HG02885 (cell line): ENCODE measurements around the gene M1AP.

Experiments used
- ATAC-seq: cut with Tn5 transposase; IDR thresholded peaks from one replicate; pipeline ENCODE4 v1.9.1; 2021; ENCODE audit warnings: mild to moderate bottlenecking; ENCODE audit not compliant: unreplicated experiment, poor library complexity

M1AP gene, protein sequence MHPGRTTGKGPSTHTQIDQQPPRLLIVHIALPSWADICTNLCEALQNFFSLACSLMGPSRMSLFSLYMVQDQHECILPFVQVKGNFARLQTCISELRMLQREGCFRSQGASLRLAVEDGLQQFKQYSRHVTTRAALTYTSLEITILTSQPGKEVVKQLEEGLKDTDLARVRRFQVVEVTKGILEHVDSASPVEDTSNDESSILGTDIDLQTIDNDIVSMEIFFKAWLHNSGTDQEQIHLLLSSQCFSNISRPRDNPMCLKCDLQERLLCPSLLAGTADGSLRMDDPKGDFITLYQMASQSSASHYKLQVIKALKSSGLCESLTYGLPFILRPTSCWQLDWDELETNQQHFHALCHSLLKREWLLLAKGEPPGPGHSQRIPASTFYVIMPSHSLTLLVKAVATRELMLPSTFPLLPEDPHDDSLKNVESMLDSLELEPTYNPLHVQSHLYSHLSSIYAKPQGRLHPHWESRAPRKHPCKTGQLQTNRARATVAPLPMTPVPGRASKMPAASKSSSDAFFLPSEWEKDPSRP

DNA sequence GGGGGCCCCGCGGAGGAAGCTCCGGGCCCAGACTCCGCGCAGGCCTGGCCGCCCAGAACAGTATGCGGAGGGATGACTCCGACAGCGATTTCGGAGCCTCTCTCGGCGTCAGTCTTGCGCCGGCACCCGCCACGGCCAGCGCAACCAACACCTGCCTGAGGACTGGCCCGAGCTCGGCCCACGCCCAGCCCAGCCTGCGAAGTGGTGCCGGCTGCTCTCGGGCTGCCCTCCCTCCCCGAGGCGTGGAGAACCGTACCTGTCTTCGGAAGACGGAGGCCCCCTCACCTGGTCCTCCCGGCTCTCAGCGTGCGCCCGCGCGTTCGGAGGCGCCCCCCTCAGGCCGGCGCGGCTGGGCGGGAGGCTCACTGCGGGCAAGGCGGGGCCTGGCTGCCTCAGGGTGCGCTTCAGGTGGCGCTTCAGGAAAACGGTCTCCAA lies at the start of gene M1AP:
Gene M1AP, minus strand, starts transcription at position 322 of the 435 bp plus-strand sequence. CDS start 8,055 bp downstream, outside the sequence.
- ATAC-seq = no peak

DNA sequence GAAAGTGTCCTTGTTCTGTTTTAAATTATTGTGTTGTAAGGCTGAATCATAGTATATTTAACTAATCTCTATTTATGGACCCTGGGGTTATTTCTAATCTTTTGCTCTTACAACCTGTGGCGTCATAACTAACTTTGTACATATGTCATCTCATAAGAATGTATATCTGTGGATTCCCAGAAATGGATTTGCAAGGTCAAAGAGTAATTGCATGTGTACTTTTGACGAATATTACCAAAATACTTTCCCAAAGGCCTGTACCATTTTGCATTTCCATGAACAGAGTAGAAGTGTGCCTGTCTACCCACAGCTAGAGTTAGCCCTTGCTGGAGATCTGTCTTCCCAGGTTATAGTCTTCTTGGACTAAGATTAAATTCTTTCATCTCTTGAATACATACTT lies 48.7 kb upstream of the M1AP start:
- ATAC-seq = no peak

DNA sequence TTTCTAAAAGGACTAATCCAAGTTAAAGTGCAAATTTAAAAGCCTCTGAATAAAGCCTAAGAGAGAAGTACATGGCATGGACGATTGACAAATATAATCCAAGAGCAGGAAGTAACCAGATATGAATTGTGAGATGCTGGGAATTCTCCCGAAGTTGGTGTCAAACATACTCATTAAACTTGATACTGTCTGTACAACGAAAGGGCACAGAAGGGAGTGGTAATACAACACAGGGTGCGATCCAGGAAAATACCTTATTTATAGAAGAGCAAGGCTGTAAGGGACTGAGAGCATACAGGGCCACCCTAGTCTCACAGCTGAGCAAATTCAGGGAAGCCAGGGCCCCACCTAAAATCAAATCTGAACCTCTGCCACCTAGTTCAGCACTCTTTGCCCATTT lies 47.5 kb upstream of the M1AP start:
- no peak for ATAC-seq

DNA sequence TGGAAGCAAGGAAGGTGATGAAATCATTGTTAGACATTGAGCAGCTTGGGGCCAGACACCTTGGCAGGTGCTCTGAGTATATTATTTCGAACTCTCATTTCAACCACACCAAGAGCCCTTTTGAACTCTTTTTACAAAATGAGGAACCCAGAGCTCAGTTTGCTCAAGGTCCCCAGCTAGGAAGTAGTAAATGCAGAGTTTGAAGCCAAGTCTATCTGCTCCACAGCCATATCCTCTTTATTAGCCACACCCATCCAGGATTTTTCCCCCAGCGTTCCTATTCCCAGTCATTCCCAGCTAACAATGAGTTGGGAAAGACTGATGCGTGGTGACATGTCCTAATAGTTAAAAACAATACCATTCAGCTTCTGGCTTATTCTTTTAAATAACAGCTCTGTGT lies 46.2 kb upstream of the M1AP start:
- ATAC-seq = no peak

DNA sequence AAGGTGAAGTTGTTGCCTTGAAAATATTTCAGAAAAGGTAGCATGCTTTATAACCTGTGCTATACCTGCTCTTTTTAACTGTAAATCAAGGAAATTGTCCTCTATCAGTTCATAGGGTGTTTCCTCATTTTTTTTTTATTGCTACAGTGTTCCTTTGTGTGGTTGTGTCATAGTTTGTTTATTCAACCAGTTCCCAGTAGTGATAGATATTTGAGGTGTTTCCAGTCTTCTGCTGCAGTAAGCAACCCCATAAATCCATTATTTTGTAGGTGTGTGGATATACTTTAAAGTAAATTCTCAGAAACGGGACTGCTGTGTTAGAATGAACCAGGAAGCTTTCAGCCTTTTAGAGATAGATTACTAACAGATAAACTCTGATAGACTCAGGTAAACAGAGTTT lies 45.5 kb upstream of the M1AP start:
- no peak for ATAC-seq

DNA sequence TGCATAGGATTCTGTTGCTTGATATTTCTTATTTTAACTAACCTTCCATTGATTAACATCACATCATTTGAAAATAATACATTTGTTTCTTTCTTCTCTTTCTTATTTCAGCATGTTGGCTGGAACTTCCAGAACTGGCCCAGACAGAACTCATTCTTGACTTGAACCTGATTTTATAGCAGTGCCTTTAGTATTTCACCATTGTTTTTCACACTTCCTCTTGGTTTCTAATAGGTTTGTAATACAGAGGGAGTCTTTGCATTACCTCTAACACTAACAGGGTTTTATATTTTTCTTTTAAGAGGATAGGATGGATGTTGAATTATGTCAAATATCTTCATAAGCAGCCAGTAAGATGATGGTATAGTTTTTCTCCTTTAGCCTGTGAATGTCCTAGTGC lies 45.1 kb upstream of the M1AP start:
- no peak for ATAC-seq

DNA sequence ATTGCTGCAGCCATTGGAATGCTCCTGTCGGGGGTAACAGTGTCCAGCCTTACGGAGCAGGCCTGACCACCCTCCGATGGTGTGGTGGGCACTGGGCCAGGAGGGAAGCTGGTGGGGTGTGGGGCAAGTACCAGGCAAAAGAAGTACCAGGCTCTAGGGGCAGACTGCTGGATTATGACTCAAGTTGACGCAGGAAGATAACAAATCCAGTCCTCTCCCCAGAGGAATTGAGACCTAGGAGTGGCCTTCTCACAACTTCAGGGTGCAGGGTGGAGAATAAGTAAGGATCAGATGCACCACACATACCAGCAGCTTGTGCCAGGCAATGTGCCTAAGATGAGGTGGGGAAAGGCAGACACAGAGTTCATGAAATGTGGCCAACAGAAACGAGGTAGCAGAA lies 43.8 kb upstream of the M1AP start:
- no peak for ATAC-seq

DNA sequence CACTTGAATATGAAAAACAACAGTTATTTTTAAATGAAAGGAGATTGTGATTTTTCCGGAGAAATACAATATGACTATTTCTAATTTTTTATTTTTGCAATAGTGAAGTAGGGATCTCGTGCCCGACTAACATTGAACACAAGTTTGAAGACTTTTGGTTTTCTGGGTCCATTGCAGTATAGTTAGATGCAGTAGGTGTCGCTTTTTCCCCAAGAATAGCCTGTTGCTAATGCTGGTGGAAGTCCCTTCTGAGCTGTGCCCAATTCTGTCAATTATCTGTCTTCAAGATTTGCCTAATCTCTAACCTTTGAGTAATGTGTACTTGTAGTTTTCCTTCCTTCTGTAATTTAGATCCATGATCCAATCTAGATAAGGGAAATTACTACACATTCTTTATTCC lies 42.4 kb upstream of the M1AP start:
- peak; percentile 81 for ATAC-seq

DNA sequence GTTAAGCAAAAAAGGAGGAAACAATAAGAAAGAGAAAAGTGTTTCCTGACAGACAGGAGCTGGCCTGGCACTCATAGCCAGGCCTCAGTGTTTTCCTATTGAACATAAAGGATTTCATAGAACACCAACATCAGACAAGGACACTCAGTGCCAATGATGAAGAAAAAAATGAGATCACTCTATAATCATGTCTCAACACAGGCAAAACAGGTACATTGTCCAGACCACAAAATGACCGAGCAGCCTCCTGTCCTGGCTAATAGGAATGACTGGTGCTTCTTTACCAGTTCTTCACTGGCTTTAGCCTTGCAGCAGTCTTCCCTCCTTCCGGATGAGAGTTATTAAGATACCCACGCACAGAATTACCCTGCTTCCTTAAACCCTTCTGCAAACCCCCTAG lies 41.5 kb upstream of the M1AP start:
- no peak for ATAC-seq

DNA sequence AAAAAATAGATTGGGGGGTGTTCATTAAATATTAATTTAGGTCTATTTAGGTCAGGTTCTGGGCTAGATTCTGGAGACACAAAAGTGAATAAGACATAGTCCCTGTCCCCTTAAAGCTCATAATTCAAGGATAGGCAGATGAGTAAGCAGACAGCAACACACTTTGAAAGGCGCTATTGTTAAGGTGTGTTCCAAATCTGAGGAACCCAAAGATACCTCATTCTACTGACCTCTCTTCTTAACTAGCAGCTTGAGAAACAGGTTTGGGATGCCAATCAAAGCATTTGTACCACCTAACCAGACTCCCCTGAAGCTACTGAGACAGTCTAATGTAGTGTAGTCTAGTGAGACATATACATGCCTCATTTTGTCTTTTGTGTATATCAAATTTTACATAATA lies 40.8 kb upstream of the M1AP start:
- no peak for ATAC-seq

DNA sequence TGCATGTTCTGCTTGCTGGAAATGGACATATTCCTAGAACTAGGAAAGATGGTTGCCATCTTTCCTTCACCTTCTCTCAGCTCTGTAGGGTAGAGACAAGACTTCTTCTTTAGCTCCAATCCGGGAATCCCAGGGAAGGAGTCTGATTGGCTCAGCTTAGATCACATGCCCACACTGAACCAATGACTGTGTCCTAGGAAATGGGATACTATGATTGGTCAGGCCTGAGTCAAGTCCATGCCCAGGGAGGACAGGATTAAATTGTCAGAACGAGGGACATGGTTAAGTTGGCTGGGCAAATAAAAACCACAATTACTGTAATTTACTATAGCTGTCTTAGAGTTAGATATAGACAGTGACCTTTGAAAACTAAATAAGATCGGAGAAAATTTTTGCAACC lies 37.3 kb upstream of the M1AP start:
- no peak for ATAC-seq

DNA sequence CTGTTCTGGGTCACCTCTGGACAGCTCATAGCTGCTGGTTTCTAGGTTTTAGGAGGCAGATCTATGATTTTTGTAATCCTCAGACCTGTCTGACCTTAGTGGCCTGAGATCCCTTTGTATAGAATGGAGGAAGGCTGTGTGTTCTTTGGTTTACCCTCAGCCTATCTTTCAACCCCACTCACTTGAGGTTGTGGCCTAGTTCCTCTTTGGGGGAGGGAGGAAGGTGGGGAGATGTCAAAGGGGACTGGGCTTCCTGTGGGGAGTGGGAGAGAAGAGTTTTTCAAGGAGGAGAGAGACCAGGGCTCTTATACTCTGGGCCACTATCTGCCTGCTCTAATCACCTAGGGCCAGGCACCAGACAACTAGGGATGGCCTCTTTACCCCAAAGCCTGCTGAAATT lies 34.4 kb upstream of the M1AP start:
- ATAC-seq = no peak

DNA sequence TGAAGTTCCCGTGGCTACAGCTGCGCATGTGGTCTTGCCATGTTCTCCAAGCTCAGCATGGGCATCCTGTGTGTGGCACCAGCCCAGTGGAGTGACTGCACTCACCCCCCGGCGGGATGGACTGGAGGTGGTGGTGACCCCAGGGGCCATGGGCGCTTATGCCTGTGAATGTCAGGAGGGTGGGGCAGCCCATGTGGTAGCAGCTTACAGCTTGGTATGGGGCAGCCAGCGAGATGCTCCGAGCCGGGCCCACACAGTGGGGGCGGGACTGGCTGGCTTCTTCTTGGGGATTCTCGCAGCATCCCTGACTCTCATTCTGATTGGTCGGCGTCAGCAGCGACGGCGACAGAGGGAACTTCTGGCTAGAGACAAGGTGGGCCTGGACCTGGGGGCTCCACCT lies 31.5 kb upstream of the M1AP start:
- no peak for ATAC-seq

DNA sequence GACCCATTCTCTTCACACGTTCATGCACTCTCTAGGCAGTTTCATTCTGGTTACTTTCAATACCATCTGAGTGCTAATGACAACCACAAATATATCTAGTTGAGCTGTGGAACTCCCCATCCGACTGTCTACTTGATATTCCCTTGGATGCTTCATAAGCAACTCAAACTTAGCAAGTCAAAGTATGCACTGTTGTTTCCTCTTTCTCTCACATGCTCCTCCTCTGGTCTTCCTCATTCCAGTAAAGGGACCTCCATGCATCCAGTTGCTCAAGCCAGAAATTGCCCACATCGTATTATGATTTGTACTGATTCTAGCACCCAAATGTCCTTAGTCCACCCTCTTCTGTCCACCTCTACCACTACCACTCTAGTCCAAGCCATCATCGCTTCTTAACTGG lies 28.2 kb upstream of the M1AP start:
- ATAC-seq = no peak

DNA sequence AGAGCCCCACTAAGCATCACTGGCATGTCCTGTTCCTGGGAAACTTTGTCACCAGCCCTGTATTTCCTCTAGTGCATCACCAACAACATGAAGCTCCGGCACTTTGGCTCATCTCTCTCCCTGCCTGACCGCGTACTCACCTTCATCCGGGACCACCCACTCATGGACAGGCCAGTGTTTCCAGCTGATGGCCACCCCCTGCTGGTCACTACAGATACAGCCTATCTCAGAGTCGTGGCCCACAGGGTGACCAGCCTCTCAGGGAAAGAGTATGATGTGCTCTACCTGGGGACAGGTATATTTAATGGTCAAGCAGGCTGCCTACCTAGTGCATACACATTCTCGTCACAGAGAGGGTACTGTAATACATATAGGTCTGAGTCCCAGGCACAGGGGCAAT lies 27.0 kb upstream of the M1AP start:
- no peak for ATAC-seq

DNA sequence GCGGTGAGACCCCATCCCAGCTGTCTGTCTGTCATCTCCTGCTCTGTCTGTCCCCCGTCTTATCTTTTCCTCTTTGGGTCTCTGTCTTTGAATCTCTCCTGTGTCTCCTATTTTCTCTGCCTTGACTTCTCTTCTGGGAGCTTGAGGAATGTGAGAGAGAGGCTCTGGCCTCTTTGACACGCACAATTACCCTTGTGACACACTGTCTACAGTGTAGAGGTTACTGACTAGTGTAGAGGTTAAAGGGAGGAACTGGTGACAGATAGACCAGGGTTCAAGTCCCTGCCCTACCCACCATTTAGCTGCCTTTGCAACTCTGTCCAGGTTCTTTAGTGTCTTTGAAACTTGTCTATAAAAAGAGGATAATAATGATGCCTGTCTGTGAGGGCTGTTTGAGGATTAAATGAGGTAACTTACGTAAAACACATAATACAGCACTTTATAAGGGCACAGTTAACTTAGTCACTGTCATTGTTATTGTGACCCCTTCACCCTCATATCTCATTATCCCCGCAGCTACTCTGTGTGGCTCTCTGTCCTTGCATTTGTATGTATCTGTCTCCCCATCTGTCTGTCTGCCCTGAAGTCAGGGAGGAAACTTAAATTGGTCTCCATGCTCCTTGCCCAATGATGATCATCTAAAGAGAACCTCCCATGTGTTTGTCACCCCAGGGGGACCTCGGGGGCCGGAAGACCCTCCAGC lies 25.8 kb upstream of the M1AP start:
- no peak for ATAC-seq

DNA sequence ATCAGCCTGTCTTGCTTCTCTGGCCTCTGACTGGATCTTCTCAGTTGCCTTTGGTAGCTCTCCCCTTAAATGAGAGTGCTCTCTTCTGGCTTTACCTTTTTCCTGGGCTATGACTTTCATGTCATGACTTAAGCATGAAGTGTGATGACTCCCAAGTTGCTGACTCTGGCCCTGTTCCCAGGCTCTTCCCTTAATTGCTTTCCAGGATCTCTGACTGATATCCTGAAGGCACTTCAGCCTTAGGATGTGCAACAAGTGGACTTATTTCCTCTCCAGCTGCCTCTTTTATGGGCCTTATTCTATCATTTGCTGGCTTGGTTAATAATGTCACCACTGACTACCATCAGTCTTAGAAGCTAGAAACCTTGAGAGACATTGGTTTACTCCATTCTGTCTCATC lies 23.3 kb upstream of the M1AP start:
- ATAC-seq = no peak

DNA sequence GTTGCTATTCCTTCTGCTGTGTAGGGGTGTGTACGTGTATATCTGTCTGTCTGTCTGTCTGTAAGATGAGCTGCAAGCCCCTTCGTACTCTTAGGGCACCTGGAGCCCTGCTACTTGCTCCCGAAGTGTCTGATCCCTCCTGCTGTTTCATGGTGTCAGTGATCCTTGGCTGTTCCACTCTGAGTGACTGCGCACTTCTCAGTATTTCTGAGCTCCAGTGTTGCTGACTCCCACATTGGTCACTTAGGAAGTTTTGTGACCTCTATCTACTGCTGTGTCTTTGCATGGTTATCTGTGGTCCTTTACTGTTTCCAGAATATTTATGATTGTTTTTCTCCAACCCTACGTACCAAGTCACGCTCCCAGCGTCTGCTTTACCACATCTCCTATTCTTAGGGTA lies 22.1 kb upstream of the M1AP start:
- ATAC-seq = no peak

DNA sequence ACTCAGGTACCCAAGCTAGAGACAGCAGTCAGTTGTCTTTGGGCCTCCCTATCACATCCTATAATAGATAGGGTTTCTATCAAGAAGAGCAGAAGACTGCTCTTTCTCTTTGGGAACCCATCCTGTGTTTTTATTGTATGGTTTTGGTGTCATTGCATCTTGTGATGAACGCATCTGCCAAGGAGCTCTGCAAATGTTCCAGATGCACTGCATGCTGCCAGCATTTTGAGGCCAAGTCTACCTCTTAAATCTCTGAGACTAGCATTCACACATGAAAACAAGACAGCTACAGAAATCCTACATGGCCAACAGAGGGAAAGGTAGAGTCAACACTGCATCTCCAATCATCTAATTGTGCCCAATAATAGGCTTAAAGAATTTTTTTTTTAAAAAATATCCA lies 20.0 kb upstream of the M1AP start:
- ATAC-seq = no peak

DNA sequence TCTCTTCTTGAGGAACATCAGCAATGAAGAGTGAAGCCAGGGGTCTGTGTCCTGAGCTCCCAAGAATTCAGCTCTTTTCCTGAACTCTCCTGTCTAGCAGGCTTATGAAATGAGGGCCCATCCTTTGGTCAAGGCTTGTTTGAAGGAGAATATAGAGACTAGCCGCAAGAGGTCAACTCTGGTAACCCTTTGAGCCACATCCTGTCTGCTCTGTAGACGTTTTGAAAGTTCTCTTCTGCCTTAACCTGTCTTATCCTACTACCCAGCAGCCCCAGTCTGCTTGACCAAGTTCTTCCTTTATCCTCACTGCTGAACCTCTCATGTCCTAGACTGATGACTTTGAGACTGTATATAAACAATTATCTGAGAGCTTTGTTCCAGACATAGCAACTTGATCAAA lies 11.3 kb upstream of the M1AP start:
- no peak for ATAC-seq

DNA sequence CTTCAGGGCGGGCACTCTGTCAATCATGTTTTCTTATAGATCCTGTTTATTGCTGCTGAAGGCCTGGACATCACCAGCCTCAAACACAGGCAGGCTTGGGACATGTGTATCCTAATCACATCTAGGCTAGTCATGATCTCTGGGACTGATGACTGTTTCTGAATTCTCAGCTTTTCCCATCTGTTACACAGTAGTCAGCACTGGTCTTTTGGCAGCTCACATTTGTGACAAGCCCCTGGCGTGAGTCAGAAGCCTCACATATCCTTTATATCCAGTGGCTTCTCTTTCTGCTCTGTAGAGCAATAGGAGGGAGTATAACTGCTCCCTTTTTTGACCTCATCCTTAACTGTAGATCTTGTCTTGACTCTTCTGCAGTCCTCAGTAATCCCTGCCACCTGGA lies 10.4 kb upstream of the M1AP start:
- ATAC-seq = no peak

DNA sequence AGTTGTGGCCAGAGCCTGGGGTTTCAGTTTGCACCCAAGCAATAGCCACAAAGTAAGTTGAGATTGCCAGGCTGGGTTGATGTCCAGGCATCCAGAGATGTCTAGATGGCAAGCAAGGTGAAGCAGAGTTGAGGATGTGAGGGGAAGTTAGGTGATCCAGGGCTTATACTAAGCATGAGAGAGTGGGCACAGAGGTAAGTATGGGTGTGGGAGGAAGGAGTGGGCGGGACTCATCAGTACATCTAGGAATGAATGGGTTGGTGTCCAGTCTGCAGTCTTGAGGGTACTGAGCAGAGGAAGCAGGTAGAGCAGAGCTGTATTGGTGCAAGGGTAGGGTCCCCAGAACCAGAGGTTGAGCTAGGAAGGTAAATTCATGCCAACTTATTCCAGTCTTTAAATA lies 7.4 kb upstream of the M1AP start:
- ATAC-seq = no peak
